ENCODE results near the gene NSG1.

- TF ChIP-seq POLR2AphosphoS5 (IDR thresholded peaks at IDR 0.05; ENCODE audit: borderline replicate concordance, low read depth, low read length) (no peak), FOXP2 (optimal IDR thresholded peaks at IDR 0.05; ENCODE audit: control extremely low read depth, extremely low read length, insufficient read depth) (no peak), EZH2 (IDR thresholded peaks at IDR 0.05) (no peak)
These were observed 30.5 kb upstream of the NSG1 start for GRCh38 chr4:4356106-4357041.

All from SK-N-MC (cell line).